K562 (cell line): Measurements from ENCODE around the gene ANXA2. TPM values are rescaled to one million over a fixed set of nuclear protein-coding genes. Genes with fewer than 3 reads are reported as not detected.
"Not testable (repeated sequence)": the region's sequence is repeated elsewhere in the genome, so short reads cannot be mapped to it uniquely, and the experiment has no call there.

ENCODE experiments used
- ATAC-seq: fragments of 200-7000 bp; cut with Tn5 transposase; 3 replicates; pipeline ENCODE4 v1.9.1; 2020; ENCODE audit warnings: moderate library complexity
- BruUV-seq: library from RNA; stranded (reverse); fragments of 400-500 nt; replicated peaks from 2 replicates; lab custom pipeline; 2021; lab: Mats Ljungman, UMichigan
- CTCF ChIA-PET: fragments of 300-600 bp; formaldehyde crosslinking; extraction: SDS; loops from one replicate; lab custom pipeline; 2021; ENCODE audit warnings: low intra/inter-chr PET ratio; lab: Yijun Ruan, JAX
- POLR2A ChIA-PET: fragments of 300-600, 350-650 bp; sonication (Branson Sonifier 250); formaldehyde crosslinking; extraction: SDS; loops from one replicate; lab custom pipeline; 2021; ENCODE audit warnings: antibody characterized with exemption, inconsistent platforms; lab: Yijun Ruan, JAX
- DNase-seq, 4 experiments: peaks; one replicate each; pipeline versions ENCODE4 v3.0.0 to v3.0.0-alpha.2; 2011 to 2018; ENCODE audit warnings: low spot score in 3 of 4, mixed read lengths in 3 of 4; ENCODE audit errors: extremely low read depth in 1 of 4
- FAIRE-seq: peaks from 2 replicates; lab custom pipeline; 2011; peaks lifted over from hg19 to GRCh38; lab: Jason Lieb, UNC
- H2AFZ ChIP-seq: 2 replicates; pipeline ENCODE4 v1.6.0; 2011; ENCODE audit warnings: low read depth, low read length, control low read depth, inconsistent platforms
- H3K27ac ChIP-seq: fragments of 200-600 bp; 3 replicates; pipeline ENCODE4 v1.8.0; 2011; ENCODE audit warnings: low read depth, mild to moderate bottlenecking, control low read depth, inconsistent platforms, low read length, moderate library complexity, mixed read lengths; ENCODE audit errors: extremely low read depth
- H3K27me3 ChIP-seq, 2 experiments: fragments of 300-600 bp in 1 of 2; 2 replicates in 1 of 2; 3 replicates in 1 of 2; pipeline versions ENCODE4 v1.6.0 to v1.8.0; 2011; ENCODE audit warnings: inconsistent platforms in 2 of 2, low read length in 2 of 2, mild to moderate bottlenecking in 1 of 2, mixed read lengths in 1 of 2, moderate library complexity in 1 of 2; ENCODE audit not compliant: control insufficient read depth in 2 of 2, insufficient read depth in 2 of 2
- H3K36me3 ChIP-seq: fragments of 300-600 bp; 3 replicates; pipeline ENCODE4 v1.8.0; 2011; ENCODE audit warnings: mild to moderate bottlenecking, low read length, inconsistent platforms; ENCODE audit not compliant: control insufficient read depth, insufficient read depth
- H3K4me1 ChIP-seq, 2 experiments: fragments of 200-600 bp in 1 of 2; replicated peaks in 1 of 2; 2 replicates in 1 of 2; 3 replicates in 1 of 2; pipeline versions ENCODE4 v1.5.1 to v1.8.0; 2011; ENCODE audit warnings: inconsistent platforms in 2 of 2, low read length in 2 of 2, mild to moderate bottlenecking in 1 of 2, mixed read lengths in 1 of 2, moderate library complexity in 1 of 2; ENCODE audit not compliant: control insufficient read depth in 2 of 2, insufficient read depth in 2 of 2
- H3K4me2 ChIP-seq: 2 replicates; pipeline ENCODE4 v1.6.1; 2011; ENCODE audit warnings: low read length, control low read depth, inconsistent platforms, mixed read lengths; ENCODE audit not compliant: insufficient read depth
- H3K4me3 ChIP-seq: fragments of 200-600 bp; sonication (generic), shearing (Covaris generic); 2 replicates; pipeline ENCODE4 v1.5.1; 2016; ENCODE audit warnings: control low read depth, inconsistent platforms
- H3K79me2 ChIP-seq: fragments of 200-600 bp; 3 replicates; pipeline ENCODE4 v1.8.0; 2011; ENCODE audit warnings: low read length, inconsistent platforms; ENCODE audit not compliant: control insufficient read depth, insufficient read depth
- H3K9ac ChIP-seq, 2 experiments: 2 replicates each; pipeline versions ENCODE4 v1.6.0 to v1.6.1; 2011; ENCODE audit warnings: low read depth in 2 of 2, low read length in 2 of 2, control low read depth in 1 of 2, inconsistent platforms in 1 of 2, mild to moderate bottlenecking in 1 of 2, mixed read lengths in 1 of 2; ENCODE audit not compliant: insufficient read depth in 1 of 2
- H3K9me1 ChIP-seq: one replicate; pipeline ENCODE4 v1.6.0; 2011; ENCODE audit warnings: inconsistent platforms, mild to moderate bottlenecking, low read length, moderate library complexity; ENCODE audit not compliant: control insufficient read depth, insufficient read depth
- H3K9me3 ChIP-seq: replicated peaks from 2 replicates; pipeline ENCODE4 v1.5.1; 2011; ENCODE audit warnings: low read depth, low read length, inconsistent platforms; ENCODE audit not compliant: control insufficient read depth, insufficient read depth
- H4K20me1 ChIP-seq: replicated peaks from 2 replicates; pipeline ENCODE4 v1.6.1; 2011; ENCODE audit warnings: low read length, inconsistent platforms, mixed read lengths; ENCODE audit not compliant: control insufficient read depth, insufficient read depth
- MYBL2 ChIP-seq, 2 experiments: fragments of 450-650 bp in 1 of 2; sonication (generic) in 1 of 2; formaldehyde crosslinking in 1 of 2; IDR thresholded peaks; 2 replicates each; pipeline versions ENCODE4 v1.6.1 to v1.8.1; 2017 to 2022; ENCODE audit warnings: borderline replicate concordance in 1 of 2, inconsistent platforms in 1 of 2, low read depth in 1 of 2, mild to moderate bottlenecking in 1 of 2, missing genetic modification reagents in 1 of 2, moderate library complexity in 1 of 2
- POLR3G ChIP-seq: IDR thresholded peaks from 2 replicates; pipeline ENCODE4 v1.6.1; 2011; ENCODE audit not compliant: insufficient read length, insufficient replicate concordance; ENCODE audit errors: extremely low read depth
- PRMT5 ChIP-seq: sonication (generic); formaldehyde crosslinking; IDR thresholded peaks from 2 replicates; pipeline ENCODE4 v1.5.0; 2020; ENCODE audit warnings: missing genetic modification reagents
- ZBTB12 ChIP-seq: fragments of 250-450 bp; sonication (Bioruptor Pico); IDR thresholded peaks from 2 replicates; pipeline ENCODE4 v1.4.0; 2020
- ZNF274 ChIP-seq: IDR thresholded peaks from 2 replicates; pipeline ENCODE4 v1.6.1; 2011; ENCODE audit warnings: low read depth, mild to moderate bottlenecking, low read length, moderate library complexity, borderline replicate concordance
- ZNF696 ChIP-seq: fragments of 250-450 bp; sonication (Bioruptor Pico); conservative IDR thresholded peaks from 2 replicates; pipeline ENCODE4 v1.4.0; 2020; ENCODE audit warnings: mild to moderate bottlenecking, moderate library complexity
- WGBS: fragments of 100-300 bp; shearing (Covaris generic); methylation state at CpG from one replicate; pipeline ENCODE4 v1.1.6; 2016; ENCODE audit warnings: low coverage, mixed read lengths; ENCODE audit not compliant: insufficient coverage; ENCODE audit errors: missing lambda C conversion rate; 5-methylcytosine and 5-hydroxymethylcytosine counted together
- in situ Hi-C: fragments of 300-500 bp; cut with MboI; formaldehyde crosslinking; loops from 4 replicates; pipeline ENCODE4 v1.15.0; 2018; ENCODE audit warnings: inconsistent platforms, mixed read lengths
- intact Hi-C: fragments of 100-400 bp; cut with micrococcal nuclease; formaldehyde crosslinking; loops from 2 replicates; pipeline ENCODE4 v1.14.2; 2022
- polyA plus RNA-seq, 8 experiments: library from polyadenylated mRNA; depleted of rRNA in 4 of 8; stranded (reverse) in 5 of 8; unstranded in 3 of 8; fragments of >200 nt; fragmentation: Nextera tagmentation in 2 of 8; fragmentation: Illumina TruSeq in 1 of 8; extraction: Ambion mirVana in 2 of 8; extraction: Trizol in 1 of 8; gene quantifications; 2 replicates each; pipeline versions ENCODE4 v1.2.1 to v1.2.3, GENCODE V29; 2011 to 2014; ENCODE audit warnings: inconsistent platforms in 1 of 8, missing spikeins in 1 of 8
- total RNA-seq, 7 experiments: library from RNA; depleted of rRNA in 6 of 7; stranded (reverse); fragments of >200 nt in 6 of 7; fragmentation: Illumina TruSeq in 2 of 7; extraction: Trizol in 2 of 7; gene quantifications; 2 replicates each; pipeline versions ENCODE4 v1.2.1 to v1.2.3, GENCODE V29; 2011 to 2021; ENCODE audit warnings: low replicate concordance in 1 of 7

The ANXA2 gene
- total and polyA plus RNA-seq, 9 of the 15 experiments (the other 6 are each of a cell fraction or from before 2014, with no cell fraction given), result 301 to 1,102 (median 452) TPM

- H3K4me3 ChIP-seq, result no peak overlapping the region
- no peaks in the 10 kb centered on the region for H3K9me3 ChIP-seq
- POLR2A ChIA-PET, result interaction anchor here (1.8 kb wide), 1 partner anchor 184 kb away, joined by 7 read pairs; no protein-coding TSS in a partner anchor
- H2AFZ ChIP-seq, result no peak overlapping the region
- no peak overlapping the region for H3K4me2 ChIP-seq
- TF ChIP-seq POLR3G (no peak), ZNF696 (CRISPR knock-in tag) (no peak), PRMT5 (no peak), ZBTB12 (CRISPR knock-in tag) (no peak), MYBL2 (IDR thresholded peaks at IDR 0.05; ENCODE audit: low read depth) (no peak), MYBL2 (CRISPR knock-in tag; IDR thresholded peaks at IDR 0.05; ENCODE audit: borderline replicate concordance) (no peak), ZNF274 (no peak)
- no peaks in the 10 kb centered on the region for H3K4me1 ChIP-seq
- FAIRE-seq (no peak), DNase-seq (no peak), ATAC-seq (no peak)
- peaks cover 17 to 23% of the 10 kb centered on the region in 2 experiments; a peak in 4 of 5 replicates for H3K27me3 ChIP-seq
- H4K20me1 ChIP-seq, result no peaks in the 10 kb centered on the region
- 1% methylated on average over 4 of the region's 4 CpGs for WGBS
- in situ Hi-C loops (loop anchor here (25.0 kb wide), 1 partner anchor 575 kb away; no protein-coding TSS in a partner anchor), intact Hi-C loops (no loop called here)
- CTCF ChIA-PET, result no interaction called here
- no peaks in the 10 kb centered on the region for H3K79me2 ChIP-seq
- BruUV-seq, result no TSS peak
- H3K9me1 ChIP-seq, result no peaks in the 10 kb centered on the region
- H3K27ac ChIP-seq, result no peak overlapping the region
- H3K9ac ChIP-seq, result no peak overlapping the region
- no peaks in the 10 kb centered on the region for H3K36me3 ChIP-seq
These were observed 60.7 kb downstream of the ANXA2 start for GRCh38 chr15:60337076-60337475.

GRCh38 chr15:60335296-60335695 lies 62.5 kb downstream of the ANXA2 start:
- H4K20me1 ChIP-seq, H3K4me2 ChIP-seq, ATAC-seq, H3K9me3 ChIP-seq, H2AFZ ChIP-seq, DNase-seq, H3K4me3 ChIP-seq, POLR2A ChIA-PET, CTCF ChIA-PET, H3K9ac ChIP-seq, H3K27ac ChIP-seq, intact Hi-C loops, H3K4me1 ChIP-seq, BruUV-seq, H3K9me1 ChIP-seq, H3K79me2 ChIP-seq, FAIRE-seq, H3K36me3 ChIP-seq: not testable (repeated sequence)
- 1% methylated on average over 4 of the region's 4 CpGs for WGBS
- H3K27me3 ChIP-seq, result peaks cover 15 to 17% of the 10 kb centered on the region in 2 experiments; a peak in 3 of 5 replicates
- in situ Hi-C loops, result loop anchor here (25.0 kb wide), 1 partner anchor 577 kb away; no protein-coding TSS in a partner anchor
